Calu3 (cell line): ENCODE data around the gene MYOF. TPM values are rescaled to one million over a fixed set of nuclear protein-coding genes. Genes with fewer than 3 reads are reported as not detected.

Source experiments
- BruUV-seq: library from RNA; stranded (reverse); fragments of 400-500 nt; replicated peaks from 2 replicates; lab custom pipeline; 2021; lab: Mats Ljungman, UMichigan
- CTCF ChIA-PET: fragments of 300-600 bp; sonication (Branson Sonifier 250); formaldehyde crosslinking; loops from one replicate; lab custom pipeline; 2022; ENCODE audit warnings: antibody characterized with exemption; lab: Charles Lee
- DNase-seq: peaks from one replicate; pipeline ENCODE4 v3.0.0; 2022
- H3K27ac Mint-ChIP-seq: one replicate; pipeline ENCODE4 v1.8.0; 2022; ENCODE audit warnings: mixed read lengths; ENCODE audit not compliant: unreplicated experiment
- H3K27me3 Mint-ChIP-seq: one replicate; pipeline ENCODE4 v1.8.0; 2022; ENCODE audit warnings: mixed read lengths; ENCODE audit not compliant: unreplicated experiment
- H3K36me3 Mint-ChIP-seq: one replicate; pipeline ENCODE4 v1.8.0; 2022; ENCODE audit warnings: mild to moderate bottlenecking, moderate library complexity, mixed read lengths; ENCODE audit not compliant: insufficient read depth, unreplicated experiment
- H3K4me1 Mint-ChIP-seq: one replicate; pipeline ENCODE4 v1.8.0; 2022; ENCODE audit warnings: mild to moderate bottlenecking, low read depth, mixed read lengths; ENCODE audit not compliant: unreplicated experiment
- H3K4me3 Mint-ChIP-seq: one replicate; pipeline ENCODE4 v1.8.0; 2022; ENCODE audit warnings: mild to moderate bottlenecking, low read depth, moderate library complexity, mixed read lengths; ENCODE audit not compliant: unreplicated experiment
- H3K9me3 Mint-ChIP-seq: one replicate; pipeline ENCODE4 v1.8.0; 2022; ENCODE audit warnings: low read depth, mixed read lengths; ENCODE audit not compliant: unreplicated experiment
- CTCF ChIP-seq: fragments of 200-600 bp; IDR thresholded peaks from one replicate; pipeline ENCODE4 v1.8.0; 2022; ENCODE audit warnings: antibody characterized with exemption; ENCODE audit not compliant: unreplicated experiment
- intact Hi-C: fragments of 100-400 bp; cut with micrococcal nuclease; formaldehyde crosslinking; loops from one replicate; pipeline ENCODE4 v1.10.0; 2022; ENCODE audit not compliant: unreplicated experiment
- total RNA-seq: library from RNA; stranded (reverse); gene quantifications from 2 replicates; pipeline ENCODE4 v1.2.3, GENCODE V29; 2022

The MYOF gene
- total RNA-seq, 1 experiment from 2014 or later = 474 TPM

- TF ChIP-seq CTCF = no peak
- CTCF ChIA-PET = no interaction called here
- H3K27ac Mint-ChIP-seq = peak overlapping the region; percentile 56
- H3K9me3 Mint-ChIP-seq = no peaks in the 10 kb centered on the region
- peaks cover 43% of the 10 kb centered on the region for H3K4me1 Mint-ChIP-seq
- no peak for DNase-seq
- no peaks in the 10 kb centered on the region for H3K27me3 Mint-ChIP-seq
- intact Hi-C loops = no loop called here
- H3K36me3 Mint-ChIP-seq = peaks cover 92% of the 10 kb centered on the region
- no peak overlapping the region for H3K4me3 Mint-ChIP-seq
- no TSS peak for BruUV-seq
Observed at GRCh38 chr10:93451244-93451947, 30.7 kb downstream of the MYOF start.

GRCh38 chr10:93447970-93448369 lies 34.2 kb downstream of the MYOF start:
- peak overlapping the region; percentile 85 for H3K27ac Mint-ChIP-seq
- H3K4me1 Mint-ChIP-seq = peaks cover 59% of the 10 kb centered on the region
- H3K36me3 Mint-ChIP-seq = peaks cover 93% of the 10 kb centered on the region
- no peak for TF ChIP-seq CTCF
- BruUV-seq = no TSS peak
- CTCF ChIA-PET = no interaction called here
- H3K9me3 Mint-ChIP-seq = peaks cover 2% of the 10 kb centered on the region
- no peaks in the 10 kb centered on the region for H3K27me3 Mint-ChIP-seq
- intact Hi-C loops = no loop called here
- no peak for DNase-seq
- no peak overlapping the region for H3K4me3 Mint-ChIP-seq

- CTCF ChIA-PET = interaction anchor here (0.7 to 2.1 kb wide), 3 partner anchors 10 to 11 kb away, joined by 3 to 7 read pairs (median 6); no protein-coding TSS in a partner anchor
- no peaks in the 10 kb centered on the region for H3K27me3 Mint-ChIP-seq
- peaks cover 92% of the 10 kb centered on the region for H3K36me3 Mint-ChIP-seq
- intact Hi-C loops = no loop called here
- H3K4me1 Mint-ChIP-seq = peaks cover 66% of the 10 kb centered on the region
- H3K4me3 Mint-ChIP-seq = no peak overlapping the region
- peaks cover 2% of the 10 kb centered on the region for H3K9me3 Mint-ChIP-seq
- TF ChIP-seq CTCF = no peak
- no peak for DNase-seq
- peak overlapping the region; percentile 85 for H3K27ac Mint-ChIP-seq
- BruUV-seq = no TSS peak
Observed at GRCh38 chr10:93447019-93447418, 35.1 kb downstream of the MYOF start.

GRCh38 chr10:93445978-93446720 lies 36.0 kb downstream of the MYOF start:
- no peak for DNase-seq

More at GRCh38 chr10:93445978-93446720, 36.0 kb downstream of the MYOF start:
- Mint-ChIP-seq H3K9me3 (peaks cover 2% of the 10 kb centered on the region), H3K4me1 (peaks cover 63% of the 10 kb centered on the region), H3K36me3 (peaks cover 92% of the 10 kb centered on the region), H3K4me3 (no peak overlapping the region), H3K27ac (peak overlapping the region; percentile 93), H3K27me3 (no peaks in the 10 kb centered on the region)
- TSS peak; percentile 70 for BruUV-seq
- intact Hi-C loops = no loop called here
- no peak for TF ChIP-seq CTCF
- CTCF ChIA-PET = interaction anchor here (0.7 to 2.1 kb wide), 5 partner anchors 9 to 62 kb away, joined by 3 to 7 read pairs (median 4); no protein-coding TSS in a partner anchor
